C4-2B (cell line): ENCODE data around the gene FBF1.

Source experiments
- ZFX ChIP-seq: fragments of 450-650 bp; IDR thresholded peaks from 2 replicates; pipeline ENCODE4 v1.6.1; 2017
- TF ChIP-seq, protein P1 (sequence below): fragments of 450-650 bp; conservative IDR thresholded peaks from 2 replicates; pipeline ENCODE4 v1.5.1; 2017; ENCODE audit warnings: mild to moderate bottlenecking

DNA sequence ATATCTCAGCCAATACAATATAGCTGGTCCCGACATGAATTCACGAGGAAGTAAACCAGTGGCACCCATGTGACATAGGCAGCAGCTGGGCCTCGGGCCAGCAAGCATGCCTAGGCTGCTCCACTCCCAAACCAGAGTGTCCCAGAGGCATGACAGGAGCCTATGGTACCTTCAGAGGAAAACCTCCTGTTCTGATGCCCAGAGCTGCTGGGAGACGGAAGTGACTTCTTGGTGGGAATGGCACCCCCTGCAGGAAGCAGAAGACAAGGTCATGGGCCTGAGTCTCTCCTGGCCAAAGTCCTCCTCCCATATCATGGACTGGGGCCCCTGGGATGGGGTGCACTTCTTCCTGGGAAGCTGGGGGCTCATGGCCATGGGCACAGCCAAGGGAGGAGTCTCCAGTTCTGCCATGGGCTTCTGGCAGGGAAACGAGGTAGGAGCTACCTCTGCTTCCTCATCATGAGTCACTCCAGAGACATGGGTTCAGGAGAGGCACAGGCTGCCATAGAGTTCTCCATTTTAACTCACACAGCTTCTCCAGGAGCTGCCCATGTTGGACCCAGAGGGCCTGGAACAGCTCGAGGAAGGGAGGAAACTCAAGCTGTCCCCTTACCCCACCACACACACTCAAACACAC, 13.4 kb downstream of the FBF1 start:
- TF ChIP-seq, protein P1, sequence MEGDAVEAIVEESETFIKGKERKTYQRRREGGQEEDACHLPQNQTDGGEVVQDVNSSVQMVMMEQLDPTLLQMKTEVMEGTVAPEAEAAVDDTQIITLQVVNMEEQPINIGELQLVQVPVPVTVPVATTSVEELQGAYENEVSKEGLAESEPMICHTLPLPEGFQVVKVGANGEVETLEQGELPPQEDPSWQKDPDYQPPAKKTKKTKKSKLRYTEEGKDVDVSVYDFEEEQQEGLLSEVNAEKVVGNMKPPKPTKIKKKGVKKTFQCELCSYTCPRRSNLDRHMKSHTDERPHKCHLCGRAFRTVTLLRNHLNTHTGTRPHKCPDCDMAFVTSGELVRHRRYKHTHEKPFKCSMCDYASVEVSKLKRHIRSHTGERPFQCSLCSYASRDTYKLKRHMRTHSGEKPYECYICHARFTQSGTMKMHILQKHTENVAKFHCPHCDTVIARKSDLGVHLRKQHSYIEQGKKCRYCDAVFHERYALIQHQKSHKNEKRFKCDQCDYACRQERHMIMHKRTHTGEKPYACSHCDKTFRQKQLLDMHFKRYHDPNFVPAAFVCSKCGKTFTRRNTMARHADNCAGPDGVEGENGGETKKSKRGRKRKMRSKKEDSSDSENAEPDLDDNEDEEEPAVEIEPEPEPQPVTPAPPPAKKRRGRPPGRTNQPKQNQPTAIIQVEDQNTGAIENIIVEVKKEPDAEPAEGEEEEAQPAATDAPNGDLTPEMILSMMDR = no peak; the same call in 1 of the 2 replicates
- TF ChIP-seq ZFX = no peak
